NCI-H146 treated with DMSO at 0.1 percent for 48 hours (cell line): ENCODE results near the gene PPP3CB.
A peak's percentile ranks its signal among the peaks of the same experiment; 100 is the strongest.
"Not testable (repeated sequence)": the region's sequence is repeated elsewhere in the genome, so short reads cannot be mapped to it uniquely, and the experiment has no call there.

Experiments
- DNase-seq: peaks from one replicate; lab custom pipeline; 2025; ENCODE audit not compliant: unreplicated experiment; lab: John Stamatoyannopoulos, UW

The PPP3CB gene

GRCh38 chr10:73416571-73416970 is 79.3 kb downstream of the PPP3CB start:
- no peak for DNase-seq

GRCh38 chr10:73414230-73414945 is 81.4 kb downstream of the PPP3CB start:
- peak; percentile 74 for DNase-seq

- peak; percentile 86 for DNase-seq
Observed at GRCh38 chr10:73413528-73414229, 82.1 kb downstream of the PPP3CB start, which contains the start of gene ANXA7. Gene ANXA7 (minus strand): TSS chr10:73414058. CDS start chr10:73400856, 13,202 bp downstream.

GRCh38 chr10:73413108-73413527 is 82.7 kb downstream of the PPP3CB start:
- DNase-seq = peak; percentile 63

GRCh38 chr10:73410897-73411296 is 84.9 kb downstream of the PPP3CB start:
- DNase-seq = no peak

GRCh38 chr10:73408978-73409521 is 86.8 kb downstream of the PPP3CB start:
- DNase-seq = no peak

- DNase-seq = no peak
Observed at GRCh38 chr10:73408061-73408460, 87.8 kb downstream of the PPP3CB start.

- DNase-seq = no peak
Observed at GRCh38 chr10:73407495-73407894, 88.3 kb downstream of the PPP3CB start.

- no peak for DNase-seq
Observed at GRCh38 chr10:73406846-73407245, 89.0 kb downstream of the PPP3CB start.

GRCh38 chr10:73405556-73405955 is 90.3 kb downstream of the PPP3CB start:
- DNase-seq = no peak

- DNase-seq = no peak
Observed at GRCh38 chr10:73404690-73405089, 91.1 kb downstream of the PPP3CB start.

GRCh38 chr10:73401636-73402035 is 94.2 kb downstream of the PPP3CB start:
- no peak for DNase-seq

GRCh38 chr10:73399063-73399462 is 96.8 kb downstream of the PPP3CB start:
- no peak for DNase-seq

- DNase-seq = no peak
Observed at GRCh38 chr10:73398024-73398423, 97.8 kb downstream of the PPP3CB start.

- not testable (repeated sequence) for DNase-seq
Observed at GRCh38 chr10:73394325-73394724, 101.5 kb downstream of the PPP3CB start.

GRCh38 chr10:73388228-73388627 is 107.6 kb downstream of the PPP3CB start:
- no peak for DNase-seq

GRCh38 chr10:73386583-73386982 is 109.2 kb downstream of the PPP3CB start:
- no peak for DNase-seq
